HG02938 (cell line): ENCODE data around the gene RELCH.
"Not testable (repeated sequence)": the region's sequence is repeated elsewhere in the genome, so short reads cannot be mapped to it uniquely, and the experiment has no call there.

ENCODE experiments used
- ATAC-seq: cut with Tn5 transposase; IDR thresholded peaks from one replicate; pipeline ENCODE4 v1.9.1; 2021; ENCODE audit warnings: mild to moderate bottlenecking, moderate library complexity; ENCODE audit not compliant: unreplicated experiment

Gene RELCH

GRCh38 chr18:62186774-62187542 lies at the start of gene RELCH, which contains the start of gene PIGN:
Gene RELCH (plus strand): TSS chr18:62187255. CDS start chr18:62187506, 251 bp downstream.
Gene PIGN (minus strand): TSS chr18:62187056. CDS start chr18:62161353, 25,703 bp downstream.
- peak; percentile 93 for ATAC-seq

- ATAC-seq: no peak
These were observed 48.4 kb upstream of the RELCH start for GRCh38 chr18:62138461-62139235.

GRCh38 chr18:62140259-62140658 lies 46.8 kb upstream of the RELCH start:
- ATAC-seq: no peak

- ATAC-seq: no peak
These were observed 42.7 kb upstream of the RELCH start for GRCh38 chr18:62144338-62144737.

- no peak for ATAC-seq
These were observed 35.8 kb upstream of the RELCH start for GRCh38 chr18:62151068-62151771.

GRCh38 chr18:62152844-62153243 lies 34.2 kb upstream of the RELCH start:
- peak; percentile 78 for ATAC-seq

GRCh38 chr18:62157843-62158242 lies 29.2 kb upstream of the RELCH start:
- ATAC-seq: no peak

- ATAC-seq: no peak
These were observed 22.7 kb upstream of the RELCH start for GRCh38 chr18:62164310-62164709.

GRCh38 chr18:62164855-62165487 lies 22.1 kb upstream of the RELCH start:
- no peak for ATAC-seq

GRCh38 chr18:62165583-62165982 lies 21.5 kb upstream of the RELCH start:
- no peak for ATAC-seq

GRCh38 chr18:62166524-62166923 lies 20.5 kb upstream of the RELCH start:
- ATAC-seq: not testable (repeated sequence)

- no peak for ATAC-seq
These were observed 16.2 kb upstream of the RELCH start for GRCh38 chr18:62170857-62171256.

GRCh38 chr18:62172298-62172697 lies 14.8 kb upstream of the RELCH start:
- no peak for ATAC-seq

- ATAC-seq: no peak
These were observed 11.5 kb upstream of the RELCH start for GRCh38 chr18:62175521-62175920.

GRCh38 chr18:62177271-62177670 lies 9.8 kb upstream of the RELCH start:
- no peak for ATAC-seq

GRCh38 chr18:62179213-62179612 lies 7.8 kb upstream of the RELCH start:
- no peak for ATAC-seq

- no peak for ATAC-seq
These were observed 4.8 kb upstream of the RELCH start for GRCh38 chr18:62182220-62182619.

- ATAC-seq: no peak
These were observed 3.4 kb upstream of the RELCH start for GRCh38 chr18:62183578-62184195.

- peak; percentile 1 for ATAC-seq
These were observed 619 bp upstream of the RELCH start for GRCh38 chr18:62186499-62186773.
